Umbilical cord (tissue), 2 donors: ENCODE results near the gene FXYD3. TPM values are rescaled to one million over a fixed set of nuclear protein-coding genes. Genes with fewer than 3 reads are reported as not detected.

Experiments
- DNase-seq: peaks from one replicate; pipeline ENCODE4 v3.0.0-alpha.2; 2015; ENCODE audit warnings: low spot score
- total RNA-seq: library from RNA; depleted of rRNA; stranded (reverse); fragments of >200 nt; gene quantifications from one replicate; pipeline ENCODE4 v1.2.3, GENCODE V29; 2014; ENCODE audit warnings: low replicate concordance; ENCODE audit not compliant: insufficient read depth

Gene FXYD3
- total RNA-seq, 1 donor from 2014 or later = 26.7 TPM

DNA sequence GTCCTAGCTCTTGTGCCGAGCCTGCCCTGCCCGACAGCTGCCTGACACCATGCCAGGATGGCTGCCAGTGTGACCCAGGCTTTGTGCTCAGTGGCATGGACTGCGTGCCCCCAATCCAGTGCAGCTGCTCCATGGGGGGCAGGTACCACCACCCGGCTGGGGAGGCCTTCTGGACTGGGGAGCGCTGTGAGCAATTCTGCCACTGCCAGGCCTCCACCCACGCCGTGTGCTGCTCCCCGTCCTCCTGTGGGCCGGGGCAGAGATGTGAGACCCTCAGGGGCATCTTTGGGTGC lies 9.4 kb upstream of the FXYD3 start:
- no peak for DNase-seq

DNA sequence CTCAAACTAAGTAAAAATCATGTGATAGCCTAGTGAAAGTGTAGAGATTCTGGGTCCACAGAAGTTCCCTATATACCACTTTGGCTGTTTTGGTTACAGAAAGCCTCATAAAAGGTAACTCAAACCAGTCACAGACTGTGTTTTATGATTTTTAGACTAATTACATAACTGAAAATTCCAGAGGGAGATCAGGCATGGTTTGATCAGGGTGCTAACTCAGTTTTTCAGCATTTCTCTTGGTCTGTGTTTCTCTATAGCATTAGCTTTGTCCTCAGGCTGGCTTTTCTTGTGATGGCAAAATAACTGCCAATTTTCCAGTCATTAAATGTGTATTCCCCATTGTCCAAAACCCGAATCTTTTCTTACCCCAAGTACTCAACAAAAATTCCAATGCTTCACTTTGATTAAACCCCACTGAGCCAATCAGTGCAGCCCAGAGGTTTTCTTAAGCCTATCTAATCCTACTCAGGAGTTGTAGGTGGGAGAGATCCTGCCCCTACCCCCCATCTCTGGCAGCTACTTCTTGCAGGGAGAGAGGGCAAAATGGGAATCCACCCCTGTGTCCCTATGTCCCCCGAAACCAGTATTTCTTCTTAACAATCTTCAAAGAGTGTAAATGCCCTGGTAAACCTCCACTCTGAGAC lies 8.6 kb upstream of the FXYD3 start:
- DNase-seq = no peak

DNA sequence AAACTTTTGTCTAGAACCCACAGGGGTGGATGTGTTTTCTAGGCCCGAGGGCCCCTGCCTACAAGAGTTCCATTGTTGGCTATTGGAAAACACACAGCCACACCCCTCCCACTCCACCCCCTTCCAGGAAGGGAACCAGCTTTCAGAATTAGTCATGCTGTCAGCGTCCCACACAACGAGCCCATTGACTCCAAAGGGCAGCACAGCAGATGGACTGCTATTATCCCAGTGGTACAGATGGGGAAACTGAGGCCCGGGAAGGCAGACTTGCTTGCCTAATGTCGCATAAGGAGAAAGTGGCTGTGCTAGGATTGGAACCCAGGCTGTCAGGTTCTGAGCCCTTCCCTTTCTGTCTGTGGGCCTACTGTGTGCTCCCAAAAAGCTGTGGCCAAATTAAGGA lies 8.1 kb upstream of the FXYD3 start:
- no peak for DNase-seq

DNA sequence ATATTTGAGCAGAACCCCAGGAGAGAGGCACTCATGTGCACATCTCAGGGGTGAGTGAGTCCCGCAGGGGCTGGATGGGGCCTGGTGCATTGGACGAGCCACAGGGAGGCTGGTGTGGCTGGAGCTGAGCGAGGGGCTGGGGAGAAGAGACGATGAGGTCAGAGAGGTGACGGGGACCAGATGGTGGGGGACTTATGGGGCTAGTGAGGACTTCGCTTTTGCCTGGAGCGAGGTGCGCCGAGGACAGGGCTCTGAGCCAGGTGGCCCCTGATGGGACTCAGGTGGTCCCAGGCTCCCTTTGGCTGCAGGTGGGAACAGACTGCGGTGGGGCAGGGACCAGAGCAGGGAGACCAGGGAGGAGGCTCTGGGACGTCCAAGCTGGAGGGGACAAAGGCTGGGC lies 6.9 kb upstream of the FXYD3 start:
- no peak for DNase-seq

DNA sequence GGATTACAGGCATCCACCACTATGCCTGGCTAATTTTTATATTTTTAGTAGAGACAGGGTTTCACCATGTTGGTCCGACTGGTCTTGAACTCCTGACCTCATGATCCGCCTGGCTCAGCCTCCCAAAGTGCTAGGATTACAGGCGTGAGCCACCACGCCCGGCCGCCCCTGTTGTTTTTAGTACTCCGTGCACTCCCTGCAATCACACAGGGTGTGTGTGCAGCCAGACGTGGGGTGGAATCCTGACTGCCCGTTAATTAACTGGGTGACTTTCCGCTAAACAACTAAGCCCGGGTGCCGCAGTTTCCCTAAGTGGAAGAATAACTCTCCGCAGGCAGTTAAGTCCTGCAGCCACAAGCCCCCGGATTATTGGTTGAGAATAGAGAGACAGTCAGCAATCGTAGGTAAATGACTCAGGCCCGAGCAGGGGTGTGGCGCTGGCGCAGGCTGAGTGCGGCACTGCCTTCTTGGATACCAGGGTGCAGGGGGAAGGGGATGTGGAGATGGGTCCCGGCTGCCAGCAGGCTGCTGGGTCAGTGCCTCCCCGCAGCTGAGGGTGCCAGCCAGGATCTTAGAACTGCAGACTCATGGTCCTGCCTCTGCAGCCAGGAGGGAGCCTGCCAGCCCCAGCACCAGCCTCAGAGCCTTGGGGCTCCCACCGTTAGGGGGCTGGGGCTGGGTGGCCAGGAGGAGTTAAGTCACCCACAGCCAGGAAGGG lies 6.1 kb upstream of the FXYD3 start:
- DNase-seq = no peak

DNA sequence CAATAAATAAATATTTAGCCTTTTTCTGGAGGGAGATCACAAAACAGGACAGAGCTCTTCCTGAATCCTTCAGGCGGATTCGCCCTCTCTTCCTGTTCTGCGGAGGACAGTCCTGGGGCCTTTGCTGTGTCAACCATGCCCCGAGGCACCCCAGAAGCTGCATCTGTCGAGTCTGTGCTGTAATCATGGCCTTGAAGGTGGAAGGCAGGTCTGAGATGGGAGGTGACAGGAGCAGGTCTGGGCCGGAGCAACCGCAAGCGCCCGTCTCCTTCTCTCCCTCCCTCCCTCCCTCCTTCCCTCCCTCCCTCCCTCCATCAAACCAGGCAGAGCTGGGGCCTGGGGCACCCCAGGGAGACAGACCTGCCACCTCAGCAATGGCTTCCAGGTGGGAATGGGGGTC lies 4.6 kb upstream of the FXYD3 start:
- no peak for DNase-seq

DNA sequence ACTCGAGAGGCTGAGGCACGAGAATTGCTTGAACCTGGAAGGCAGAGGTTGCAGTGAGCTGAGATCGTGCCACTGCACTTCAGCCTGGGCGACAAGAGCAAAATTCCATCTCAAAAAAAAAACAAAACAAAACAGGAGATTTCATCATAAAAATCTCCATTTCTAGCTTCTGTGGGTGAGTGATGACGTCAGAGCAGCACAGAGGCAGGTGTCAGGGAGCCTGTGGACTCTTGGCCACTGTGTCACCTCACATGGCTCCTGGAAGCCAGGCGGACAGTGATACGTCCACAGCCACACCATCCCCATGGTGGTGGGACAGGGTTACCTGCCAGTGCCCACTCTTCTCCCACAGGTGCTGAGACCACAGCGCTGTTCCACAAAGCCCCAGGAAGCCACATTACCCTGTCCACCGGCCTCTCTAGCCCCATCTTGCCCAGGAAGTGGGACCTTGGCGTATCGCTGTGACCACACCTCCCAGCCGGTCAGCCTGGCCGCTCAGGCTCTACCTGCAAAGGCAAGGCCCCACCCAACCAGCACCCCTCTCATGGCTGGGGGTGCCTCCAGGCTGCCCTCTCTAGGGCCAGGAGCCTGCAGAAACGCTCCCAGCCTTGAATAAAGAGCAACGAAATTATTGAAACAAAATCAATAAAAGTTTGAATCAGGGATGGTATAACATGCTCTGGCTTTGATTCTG lies 2.5 kb upstream of the FXYD3 start:
- no peak for DNase-seq

DNA sequence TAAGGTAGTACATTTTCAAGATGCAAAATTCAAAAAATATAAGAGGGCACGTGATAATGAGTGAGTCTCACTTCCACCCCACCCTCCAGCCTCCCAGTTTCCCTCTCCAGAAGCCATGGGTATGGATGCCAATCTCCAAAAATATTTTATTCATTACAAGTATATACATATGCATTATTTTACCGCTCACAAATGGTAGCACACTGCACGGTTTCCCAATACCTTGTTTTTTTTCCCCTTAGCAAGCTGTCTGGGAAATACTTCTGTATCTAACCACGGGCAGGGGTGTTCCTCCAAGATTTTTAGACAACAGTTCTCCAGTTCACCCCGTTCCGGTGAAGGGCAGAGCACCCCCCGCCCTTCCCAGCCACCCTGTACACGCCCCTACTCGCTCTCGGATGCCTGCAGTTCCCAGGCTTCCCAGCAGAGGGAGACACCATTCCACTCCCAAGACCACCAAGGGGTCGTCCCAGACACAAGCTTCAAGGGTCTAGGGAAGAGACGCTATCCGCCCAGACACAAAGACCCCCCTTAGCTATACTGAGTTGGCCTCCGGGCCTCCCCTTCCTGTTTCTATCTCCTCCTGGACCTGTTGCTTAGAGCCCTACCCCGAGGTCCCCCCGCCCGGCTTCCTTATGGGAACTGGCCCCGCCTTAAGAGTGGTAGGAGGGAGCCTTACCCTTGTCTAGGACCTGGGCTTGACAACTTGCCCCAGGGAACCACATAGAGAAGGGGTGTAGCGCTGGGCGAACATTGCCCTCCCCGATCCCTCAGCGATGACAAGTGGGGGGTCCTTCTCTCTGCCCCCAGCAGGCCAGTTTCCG lies 1.1 kb upstream of the FXYD3 start:
- peak; percentile 85 for DNase-seq

DNA sequence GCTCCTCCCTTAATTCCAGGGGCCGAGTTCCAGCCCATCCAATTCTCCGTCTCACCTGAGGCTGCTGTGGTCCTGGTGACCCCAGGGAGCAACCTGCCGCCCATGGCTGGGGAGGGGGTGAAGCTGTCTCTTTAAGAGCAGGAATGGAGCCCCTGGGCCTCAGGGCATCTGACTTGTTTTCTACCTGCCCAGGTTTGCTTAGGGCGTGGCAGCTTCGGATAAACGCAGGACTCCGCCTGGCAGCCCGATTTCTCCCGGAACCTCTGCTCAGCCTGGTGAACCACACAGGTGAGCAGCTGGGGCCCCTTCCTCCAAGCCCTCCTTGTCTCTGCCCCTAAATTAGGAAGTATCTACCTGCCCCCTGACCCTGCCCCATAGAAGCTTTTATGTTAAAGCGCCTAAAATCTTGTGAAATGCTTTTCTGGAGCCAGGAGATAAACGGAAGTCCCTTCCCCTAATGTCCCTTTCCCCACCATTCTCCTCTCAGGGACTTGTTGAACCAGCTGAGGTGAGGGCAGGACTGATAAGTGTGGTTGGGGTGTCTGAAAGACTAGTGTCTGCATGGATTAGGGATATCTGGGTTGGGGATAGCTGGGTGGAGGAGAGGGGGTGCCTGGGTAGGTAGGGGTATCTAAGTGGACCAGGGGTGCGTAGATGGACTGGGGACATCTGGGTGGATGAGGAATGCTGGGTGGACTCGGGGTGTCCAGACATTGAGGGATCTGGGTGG lies 614 bp downstream of the FXYD3 start:
- no peak for DNase-seq

DNA sequence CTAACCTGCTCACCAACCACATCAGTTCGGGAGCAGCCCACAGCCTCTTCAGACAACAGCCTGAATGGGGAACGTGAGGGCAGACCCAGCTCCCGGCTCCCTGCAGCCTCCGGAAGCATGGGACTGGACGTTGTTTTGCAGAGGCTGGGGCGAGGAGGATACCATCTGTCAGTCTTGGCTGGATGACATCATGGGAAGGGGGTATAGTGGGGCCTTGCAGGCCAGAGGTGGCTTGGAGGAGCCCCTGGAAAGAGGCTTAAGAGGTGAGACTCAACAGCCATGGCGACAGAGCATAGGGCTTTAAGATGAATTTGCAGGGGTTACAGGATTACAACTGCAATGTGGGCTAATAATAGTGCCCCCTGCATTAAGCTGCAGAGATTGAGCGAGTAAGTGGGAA lies 1.5 kb downstream of the FXYD3 start:
- DNase-seq = no peak

DNA sequence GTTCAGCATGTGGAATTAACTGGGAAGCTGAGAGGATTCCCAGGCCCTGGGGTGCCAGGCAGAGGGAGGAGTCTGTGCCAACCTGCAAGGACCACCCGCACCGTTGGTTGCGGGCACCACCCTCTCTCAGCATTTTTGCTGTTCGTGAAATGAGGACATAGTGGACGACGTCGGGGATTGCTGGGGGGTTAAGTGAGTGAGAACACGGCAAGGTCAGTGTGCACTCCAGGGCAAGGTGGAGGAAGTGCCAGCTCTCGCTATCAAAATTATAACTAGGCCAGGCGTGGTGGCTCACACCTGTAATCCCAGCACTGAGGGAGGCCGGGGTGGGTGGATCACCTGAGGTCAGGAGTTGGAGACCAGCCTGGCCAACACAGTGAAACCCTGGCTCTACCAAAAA lies 2.2 kb downstream of the FXYD3 start:
- DNase-seq = no peak

DNA sequence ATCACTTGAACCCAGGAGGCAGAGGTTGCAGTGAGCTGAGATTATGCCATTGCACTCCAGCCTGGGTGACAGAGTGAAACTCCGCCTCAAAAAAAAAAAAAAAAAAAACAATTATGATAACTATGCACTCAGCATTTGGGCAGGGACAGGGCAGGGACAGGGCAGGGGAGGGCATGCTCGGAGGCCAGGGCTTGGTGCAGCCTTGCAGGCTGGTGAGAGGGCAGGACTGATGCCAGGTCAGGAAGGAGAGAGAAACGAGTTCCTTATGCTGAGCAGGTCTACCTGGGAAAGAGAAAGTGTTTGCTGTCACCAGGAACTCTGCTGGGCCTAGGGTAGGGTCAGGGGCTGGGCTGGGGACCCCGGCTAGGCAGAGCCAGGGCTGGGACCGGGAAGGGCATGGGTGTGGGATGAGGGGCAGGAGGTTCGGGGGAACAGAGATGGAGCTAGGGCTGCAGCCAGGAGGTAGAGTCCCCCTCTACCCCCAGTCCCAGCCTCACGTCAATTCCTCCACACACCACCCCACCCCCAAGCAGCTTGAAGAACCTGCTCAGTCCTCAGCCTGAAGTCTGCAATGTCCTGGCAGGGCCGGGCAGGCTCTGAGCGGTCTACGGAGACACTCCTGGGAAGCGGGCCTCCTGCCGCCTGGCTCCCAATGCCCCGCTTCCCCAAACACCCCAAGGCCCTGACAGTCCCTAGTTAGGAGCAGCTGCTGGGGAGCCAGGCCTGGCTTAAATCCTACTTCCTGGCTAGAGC lies 2.8 kb downstream of the FXYD3 start:
- no peak for DNase-seq

DNA sequence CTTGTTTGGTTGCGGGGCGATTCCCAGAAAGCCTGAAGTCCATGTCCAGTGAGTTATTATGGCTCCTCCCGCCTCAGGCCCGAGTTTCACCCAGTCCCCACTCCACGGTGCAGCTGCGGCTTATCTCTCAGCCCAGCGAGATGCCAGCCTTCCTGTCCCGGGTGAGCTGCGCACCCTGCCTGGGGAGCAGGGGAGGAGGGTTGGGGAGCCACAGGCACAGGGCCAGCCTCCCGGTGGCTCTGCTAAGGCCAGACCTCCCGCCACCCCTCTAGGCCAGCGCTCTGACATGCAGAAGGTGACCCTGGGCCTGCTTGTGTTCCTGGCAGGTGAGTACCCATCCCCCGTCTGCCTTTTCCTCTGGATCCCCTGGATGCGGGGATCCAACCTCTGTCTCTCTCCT lies 3.5 kb downstream of the FXYD3 start:
- DNase-seq = no peak

DNA sequence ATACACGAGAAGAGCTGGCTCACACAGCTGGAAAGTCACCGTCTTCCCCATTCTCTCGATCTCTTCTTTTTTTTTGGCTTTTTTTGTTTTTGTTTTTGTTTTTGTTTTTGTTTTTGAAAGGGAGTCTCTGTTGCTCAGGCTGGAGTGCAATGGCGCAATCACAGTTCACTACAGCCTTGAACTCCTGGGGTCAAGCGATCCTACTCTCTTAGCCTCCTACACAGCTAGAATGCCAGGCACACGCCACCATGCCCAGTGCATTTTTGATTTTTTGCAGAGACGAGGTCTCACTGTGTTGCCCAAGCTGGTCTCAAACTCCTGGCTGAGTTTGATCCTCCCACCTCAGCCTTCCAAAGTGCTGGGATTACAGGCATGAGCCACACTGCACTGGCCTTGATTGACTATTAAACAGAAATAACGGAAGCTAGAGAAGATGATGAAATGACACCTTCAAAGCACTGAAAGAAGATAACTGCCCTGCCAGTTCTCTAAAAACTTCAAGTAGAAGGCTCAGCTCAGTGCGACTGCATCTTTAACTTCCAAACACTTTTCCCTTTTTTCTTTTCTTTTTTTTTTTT lies 4.0 kb downstream of the FXYD3 start:
- DNase-seq = no peak

DNA sequence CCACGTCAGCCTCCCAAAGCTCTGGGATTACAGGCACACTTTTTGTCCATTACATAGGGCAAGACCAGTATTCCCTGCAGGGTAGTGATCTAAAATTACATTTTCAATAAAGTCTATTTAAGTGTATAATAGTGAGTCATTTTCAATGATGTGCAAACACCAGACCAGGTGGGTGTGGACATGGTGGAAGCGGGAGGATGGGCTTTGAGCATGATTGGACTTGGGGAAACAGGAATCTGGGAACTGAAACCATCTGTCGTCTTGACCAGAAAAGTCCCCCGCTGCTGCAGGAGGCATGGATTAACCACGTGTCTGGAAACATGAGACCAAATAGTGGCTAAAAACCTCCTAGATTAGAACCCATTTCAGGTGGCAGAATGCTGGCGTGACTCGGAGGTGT lies 4.9 kb downstream of the FXYD3 start:
- peak; percentile 78 for DNase-seq

DNA sequence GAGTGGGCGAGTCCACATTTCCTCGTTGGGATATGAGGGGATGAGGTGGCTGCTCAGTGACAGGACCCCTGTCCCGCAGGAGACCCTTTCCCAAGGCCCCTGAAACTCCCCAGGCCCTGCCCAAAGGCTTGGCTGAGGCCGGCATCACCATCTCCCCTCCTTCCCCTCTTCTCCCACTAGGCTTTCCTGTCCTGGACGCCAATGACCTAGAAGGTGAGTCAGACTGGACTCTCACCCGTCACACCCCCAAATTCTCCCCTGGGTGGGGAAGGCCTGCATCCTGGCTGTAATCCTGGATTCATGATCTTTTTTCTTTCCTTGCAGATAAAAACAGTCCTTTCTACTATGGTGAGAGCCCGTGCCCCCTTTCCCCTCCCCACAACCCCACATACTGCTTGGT lies 5.3 kb downstream of the FXYD3 start:
- no peak for DNase-seq

DNA sequence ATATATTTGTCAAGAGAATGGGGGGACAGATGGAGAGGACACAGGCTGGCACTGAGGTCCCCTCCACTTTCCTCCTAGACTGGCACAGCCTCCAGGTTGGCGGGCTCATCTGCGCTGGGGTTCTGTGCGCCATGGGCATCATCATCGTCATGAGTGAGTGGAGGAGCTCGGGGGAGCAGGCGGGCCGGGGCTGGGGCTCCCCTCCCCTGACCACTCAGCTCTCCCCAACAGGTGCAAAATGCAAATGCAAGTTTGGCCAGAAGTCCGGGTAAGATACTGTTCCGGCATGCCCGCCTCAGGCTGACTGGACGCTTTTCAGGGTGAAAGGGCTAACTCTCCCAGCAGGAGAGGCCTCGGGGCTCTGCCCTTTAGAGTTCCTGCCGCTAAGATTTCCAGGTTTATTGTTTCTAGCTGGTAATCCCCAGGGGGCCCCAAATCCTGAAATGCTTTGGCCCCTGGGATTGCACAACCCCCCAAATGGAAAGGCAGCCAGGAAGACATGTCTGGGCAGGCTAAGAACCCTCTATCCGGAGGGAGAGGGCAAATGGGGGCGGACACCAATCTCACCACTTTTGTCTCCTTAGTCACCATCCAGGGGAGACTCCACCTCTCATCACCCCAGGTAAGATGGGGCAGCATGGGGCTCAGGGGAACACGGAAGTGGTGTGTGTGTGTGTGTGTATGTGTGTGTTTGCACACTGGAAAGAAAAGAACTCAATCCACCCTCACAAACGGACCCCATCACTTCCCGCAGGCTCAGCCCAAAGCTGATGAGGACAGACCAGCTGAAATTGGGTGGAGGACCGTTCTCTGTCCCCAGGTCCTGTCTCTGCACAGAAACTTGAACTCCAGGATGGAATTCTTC lies 7.3 kb downstream of the FXYD3 start:
- DNase-seq = peak; percentile 26

DNA sequence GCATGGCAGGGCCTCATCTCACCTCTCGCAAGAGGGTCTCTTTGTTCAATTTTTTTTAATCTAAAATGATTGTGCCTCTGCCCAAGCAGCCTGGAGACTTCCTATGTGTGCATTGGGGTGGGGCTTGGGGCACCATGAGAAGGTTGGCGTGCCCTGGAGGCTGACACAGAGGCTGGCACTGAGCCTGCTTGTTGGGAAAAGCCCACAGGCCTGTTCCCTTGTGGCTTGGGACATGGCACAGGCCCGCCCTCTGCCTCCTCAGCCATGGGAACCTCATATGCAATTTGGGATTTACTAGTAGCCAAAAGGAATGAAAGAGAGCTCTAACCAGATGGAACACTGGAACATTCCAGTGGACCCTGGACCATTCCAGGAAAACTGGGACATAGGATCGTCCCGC lies 8.0 kb downstream of the FXYD3 start:
- DNase-seq = peak; percentile 29
